MM.1S (cell line): ENCODE data around the gene SEPTIN5.

Experiments
- DNase-seq: peaks from one replicate; pipeline ENCODE4 v3.0.0-alpha.2; 2015
- H2AFZ ChIP-seq: fragments of 300-600 bp; sonication (generic); 2 replicates; pipeline ENCODE4 v1.6.0; 2016; ENCODE audit warnings: antibody characterized with exemption, low read length
- H3F3A ChIP-seq: fragments of 300-600 bp; sonication (generic); 2 replicates; pipeline ENCODE4 v1.6.1; 2016; ENCODE audit warnings: mild to moderate bottlenecking, antibody characterized with exemption, low read length, moderate library complexity, mixed read lengths; ENCODE audit not compliant: insufficient read depth
- H3K27ac ChIP-seq: fragments of 300-600 bp; sonication (generic); 2 replicates; pipeline ENCODE4 v1.5.1; 2016; ENCODE audit warnings: mild to moderate bottlenecking, low read length
- H3K27me3 ChIP-seq: fragments of 300-600 bp; sonication (generic); replicated peaks from 2 replicates; pipeline ENCODE4 v1.6.0; 2016; ENCODE audit warnings: low read length; ENCODE audit not compliant: insufficient read depth
- H3K36me3 ChIP-seq: fragments of 300-600 bp; sonication (generic); replicated peaks from 2 replicates; pipeline ENCODE4 v1.6.1; 2016; ENCODE audit warnings: mild to moderate bottlenecking, low read length, mixed read lengths; ENCODE audit not compliant: insufficient read depth
- H3K4me1 ChIP-seq: fragments of 300-600 bp; sonication (generic); 2 replicates; pipeline ENCODE4 v1.6.1; 2016; ENCODE audit warnings: low read length, mixed read lengths
- H3K4me2 ChIP-seq: fragments of 300-600 bp; sonication (generic); 2 replicates; pipeline ENCODE4 v1.6.0; 2016; ENCODE audit warnings: low read depth, low read length
- H3K4me3 ChIP-seq: fragments of 300-600 bp; sonication (generic); 2 replicates; pipeline ENCODE4 v1.5.1; 2016; ENCODE audit warnings: low read length, mixed read lengths
- H3K79me2 ChIP-seq: fragments of 300-600 bp; sonication (generic); 2 replicates; pipeline ENCODE4 v1.6.1; 2016; ENCODE audit warnings: mixed run types, low read length, mixed read lengths
- H3K9ac ChIP-seq: fragments of 300-600 bp; sonication (generic); 2 replicates; pipeline ENCODE4 v1.6.1; 2016; ENCODE audit warnings: low read length, mixed read lengths
- H3K9me2 ChIP-seq: fragments of 300-600 bp; sonication (generic); replicated peaks from 2 replicates; pipeline ENCODE4 v1.6.1; 2016; ENCODE audit warnings: mild to moderate bottlenecking, low read length, mixed read lengths; ENCODE audit not compliant: insufficient read depth
- H3K9me3 ChIP-seq: fragments of 300-600 bp; sonication (generic); replicated peaks from 2 replicates; pipeline ENCODE4 v1.6.1; 2016; ENCODE audit warnings: mild to moderate bottlenecking, low read length, mixed read lengths; ENCODE audit not compliant: insufficient read depth
- H4K20me1 ChIP-seq: fragments of 300-600 bp; sonication (generic); 2 replicates; pipeline ENCODE4 v1.6.1; 2016; ENCODE audit warnings: mild to moderate bottlenecking, low read length, moderate library complexity, mixed read lengths; ENCODE audit not compliant: insufficient read depth
- EZH2 ChIP-seq: fragments of 300-600 bp; sonication (generic); optimal IDR thresholded peaks from 2 replicates; pipeline ENCODE3; 2017; ENCODE audit warnings: low read depth, mild to moderate bottlenecking, antibody characterized with exemption, low read length, mixed read lengths
- EZH2phosphoT487 ChIP-seq: fragments of 300-600 bp; sonication (generic); IDR thresholded peaks from 2 replicates; pipeline ENCODE4 v1.6.1; 2018; ENCODE audit warnings: antibody characterized with exemption, low read length
- TF ChIP-seq, protein P1 (sequence below): fragments of 300-600 bp; sonication (generic); IDR thresholded peaks from 2 replicates; pipeline ENCODE4 v1.5.1; 2016; ENCODE audit warnings: antibody characterized with exemption, low read length, mixed read lengths

SEPTIN5 gene

DNA sequence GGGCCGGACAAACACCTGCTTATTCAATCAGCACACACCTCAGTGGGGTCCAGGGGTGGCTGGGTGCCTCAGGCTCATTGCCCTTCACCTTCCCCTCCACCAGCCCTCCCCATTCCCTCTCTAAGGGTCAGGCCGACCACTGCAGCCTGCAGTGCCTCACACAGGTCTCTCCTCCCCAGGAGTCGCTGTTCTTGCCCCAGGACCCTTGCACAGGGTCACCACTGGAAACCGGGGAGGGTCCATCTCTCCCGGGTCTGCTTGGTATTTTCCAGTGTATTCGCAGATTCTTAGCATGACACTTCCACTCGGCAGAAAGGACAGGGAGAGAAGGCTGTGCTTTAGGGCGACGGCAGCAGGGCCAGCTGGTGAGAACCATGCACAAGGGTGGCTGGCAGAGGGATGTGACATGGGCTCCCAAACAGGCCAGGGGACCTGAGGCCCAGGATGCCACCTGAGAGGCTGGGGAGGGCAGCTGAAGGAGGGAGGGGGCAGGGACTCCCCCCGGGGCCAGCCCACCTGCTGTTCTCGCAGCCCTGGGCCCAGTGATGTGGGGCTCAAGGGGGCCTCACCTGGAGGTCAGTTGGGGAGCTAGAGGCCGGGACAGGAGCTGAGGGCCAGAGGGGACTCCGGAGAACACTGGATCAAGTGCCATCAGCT lies 30.2 kb downstream of the SEPTIN5 start:
- Histone ChIP-seq H3K4me3 (no peak overlapping the region), H3K36me3 (no peaks in the 10 kb centered on the region), H3K27ac (no peak overlapping the region), H3K9ac (no peak overlapping the region), H3F3A (no peaks in the 10 kb centered on the region), H3K4me2 (no peak overlapping the region), H3K79me2 (no peaks in the 10 kb centered on the region), H3K9me2 (no peaks in the 10 kb centered on the region), H2AFZ (no peak overlapping the region), H3K9me3 (no peaks in the 10 kb centered on the region), H3K4me1 (no peaks in the 10 kb centered on the region), H4K20me1 (no peaks in the 10 kb centered on the region), H3K27me3 (peaks cover 81% of the 10 kb centered on the region)
- TF ChIP-seq EZH2 (no peak), EZH2phosphoT487 (no peak)
- TF ChIP-seq, protein P1, sequence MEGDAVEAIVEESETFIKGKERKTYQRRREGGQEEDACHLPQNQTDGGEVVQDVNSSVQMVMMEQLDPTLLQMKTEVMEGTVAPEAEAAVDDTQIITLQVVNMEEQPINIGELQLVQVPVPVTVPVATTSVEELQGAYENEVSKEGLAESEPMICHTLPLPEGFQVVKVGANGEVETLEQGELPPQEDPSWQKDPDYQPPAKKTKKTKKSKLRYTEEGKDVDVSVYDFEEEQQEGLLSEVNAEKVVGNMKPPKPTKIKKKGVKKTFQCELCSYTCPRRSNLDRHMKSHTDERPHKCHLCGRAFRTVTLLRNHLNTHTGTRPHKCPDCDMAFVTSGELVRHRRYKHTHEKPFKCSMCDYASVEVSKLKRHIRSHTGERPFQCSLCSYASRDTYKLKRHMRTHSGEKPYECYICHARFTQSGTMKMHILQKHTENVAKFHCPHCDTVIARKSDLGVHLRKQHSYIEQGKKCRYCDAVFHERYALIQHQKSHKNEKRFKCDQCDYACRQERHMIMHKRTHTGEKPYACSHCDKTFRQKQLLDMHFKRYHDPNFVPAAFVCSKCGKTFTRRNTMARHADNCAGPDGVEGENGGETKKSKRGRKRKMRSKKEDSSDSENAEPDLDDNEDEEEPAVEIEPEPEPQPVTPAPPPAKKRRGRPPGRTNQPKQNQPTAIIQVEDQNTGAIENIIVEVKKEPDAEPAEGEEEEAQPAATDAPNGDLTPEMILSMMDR = no peak
- DNase-seq = no peak

- no peak for TF ChIP-seq EZH2
- H3K36me3 ChIP-seq = no peaks in the 10 kb centered on the region
- H3K79me2 ChIP-seq = no peaks in the 10 kb centered on the region
- DNase-seq = no peak
- H3K9me2 ChIP-seq = no peaks in the 10 kb centered on the region
- H3K27ac ChIP-seq = no peak overlapping the region
- H4K20me1 ChIP-seq = no peaks in the 10 kb centered on the region
- no peak overlapping the region for H2AFZ ChIP-seq
- no peaks in the 10 kb centered on the region for H3F3A ChIP-seq
- peaks cover 81% of the 10 kb centered on the region for H3K27me3 ChIP-seq
- H3K9me3 ChIP-seq = no peaks in the 10 kb centered on the region
- H3K4me1 ChIP-seq = no peaks in the 10 kb centered on the region
- H3K4me3 ChIP-seq = no peak overlapping the region
- no peak overlapping the region for H3K9ac ChIP-seq
- H3K4me2 ChIP-seq = no peak overlapping the region
Measured at GRCh38 chr22:19745155-19746101, 31.1 kb downstream of the SEPTIN5 start.

- Histone ChIP-seq H3K9ac (no peak overlapping the region), H3K36me3 (no peaks in the 10 kb centered on the region), H3K4me1 (no peaks in the 10 kb centered on the region), H4K20me1 (no peaks in the 10 kb centered on the region), H3K4me2 (no peak overlapping the region), H2AFZ (no peak overlapping the region), H3K79me2 (no peaks in the 10 kb centered on the region), H3K9me3 (no peaks in the 10 kb centered on the region), H3K27me3 (peaks cover 81% of the 10 kb centered on the region), H3K27ac (no peak overlapping the region), H3F3A (no peaks in the 10 kb centered on the region), H3K9me2 (no peaks in the 10 kb centered on the region), H3K4me3 (no peak overlapping the region)
- no peak for DNase-seq
- TF ChIP-seq, protein P1 = no peak
- TF ChIP-seq EZH2phosphoT487 = no peak
- no peak for TF ChIP-seq EZH2
Measured at GRCh38 chr22:19746726-19747125, 32.4 kb downstream of the SEPTIN5 start.
